GM08714 (cell line): ENCODE measurements around the gene BRD3.

Experiments used
- H3K4me3 ChIP-seq: fragments of 200-500 bp; sonication (Bioruptor generic); 2 replicates; pipeline ENCODE4 v1.5.1; 2014; ENCODE audit warnings: mild to moderate bottlenecking, low read length, inconsistent platforms
- ZNF274 ChIP-seq: IDR thresholded peaks from 2 replicates; pipeline ENCODE4 v1.6.1; 2012; ENCODE audit warnings: mild to moderate bottlenecking, low read depth, low read length

BRD3 gene

GRCh38 chr9:134043531-134043988, 24.3 kb downstream of the BRD3 start:
- TF ChIP-seq ZNF274, result no peak
- no peak overlapping the region for H3K4me3 ChIP-seq

- TF ChIP-seq ZNF274, result no peak
- H3K4me3 ChIP-seq, result no peak overlapping the region
Observed at GRCh38 chr9:134041649-134041962, 26.2 kb downstream of the BRD3 start.

GRCh38 chr9:134040781-134041648, 26.8 kb downstream of the BRD3 start:
- TF ChIP-seq ZNF274, result no peak

GRCh38 chr9:134040176-134040565, 27.7 kb downstream of the BRD3 start:
- no peak for TF ChIP-seq ZNF274
- H3K4me3 ChIP-seq, result no peak overlapping the region

More at GRCh38 chr9:134040781-134041648, 26.8 kb downstream of the BRD3 start:
- H3K4me3 ChIP-seq, result no peak overlapping the region

- no peak overlapping the region for H3K4me3 ChIP-seq
- no peak for TF ChIP-seq ZNF274
Observed at GRCh38 chr9:134039386-134040175, 28.2 kb downstream of the BRD3 start.

- H3K4me3 ChIP-seq, result no peak overlapping the region
- TF ChIP-seq ZNF274, result no peak
Observed at GRCh38 chr9:134037641-134038040, 30.2 kb downstream of the BRD3 start.

- H3K4me3 ChIP-seq, result no peak overlapping the region
- no peak for TF ChIP-seq ZNF274
Observed at GRCh38 chr9:134036130-134036529, 31.7 kb downstream of the BRD3 start.

- no peak overlapping the region for H3K4me3 ChIP-seq
- no peak for TF ChIP-seq ZNF274
Observed at GRCh38 chr9:134035041-134036039, 32.5 kb downstream of the BRD3 start.

- H3K4me3 ChIP-seq, result no peak overlapping the region
- no peak for TF ChIP-seq ZNF274
Observed at GRCh38 chr9:134034215-134035040, 33.4 kb downstream of the BRD3 start.

- H3K4me3 ChIP-seq, result no peak overlapping the region
- no peak for TF ChIP-seq ZNF274
Observed at GRCh38 chr9:134033516-134034214, 34.2 kb downstream of the BRD3 start.

- TF ChIP-seq ZNF274, result no peak
Observed at GRCh38 chr9:134032456-134033222, 35.2 kb downstream of the BRD3 start.

GRCh38 chr9:134031783-134032182, 36.0 kb downstream of the BRD3 start:
- H3K4me3 ChIP-seq, result no peak overlapping the region
- TF ChIP-seq ZNF274, result no peak

More at GRCh38 chr9:134032456-134033222, 35.2 kb downstream of the BRD3 start:
- H3K4me3 ChIP-seq, result no peak overlapping the region
